NCI-H2107 treated with DMSO at 0.1 percent for 48 hours (cell line): ENCODE data around the gene FAM83F.

Experiments used
- DNase-seq: peaks from one replicate; lab custom pipeline; 2025; ENCODE audit not compliant: unreplicated experiment; lab: John Stamatoyannopoulos, UW

FAM83F gene

DNA sequence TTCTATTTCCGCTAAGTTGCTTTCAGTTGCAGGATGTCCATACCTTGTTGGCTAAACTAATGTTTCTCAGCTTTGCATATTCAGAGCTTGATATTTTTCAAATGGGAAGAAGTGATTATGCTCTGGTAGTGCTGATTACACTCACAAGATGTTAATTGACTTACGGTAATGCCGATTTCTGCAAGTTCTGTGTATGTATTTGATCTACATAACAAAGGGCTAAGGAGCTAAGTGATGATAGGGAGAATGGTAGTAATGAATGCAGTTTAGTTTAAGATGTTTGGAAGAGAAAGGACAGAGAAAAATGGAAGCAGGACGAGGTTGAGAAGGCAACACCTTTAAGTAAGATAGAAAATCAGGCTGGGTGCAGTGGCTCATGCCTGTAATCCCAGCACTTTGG, 61.4 kb downstream of the FAM83F start:
- no peak for DNase-seq

- DNase-seq = no peak
Observed at GRCh38 chr22:40056559-40056958, 61.8 kb downstream of the FAM83F start.

GRCh38 chr22:40057652-40058051, 62.9 kb downstream of the FAM83F start:
- no peak for DNase-seq

GRCh38 chr22:40058265-40058664, 63.5 kb downstream of the FAM83F start:
- no peak for DNase-seq

- DNase-seq = no peak
Observed at GRCh38 chr22:40065981-40066380, 71.2 kb downstream of the FAM83F start.

- no peak for DNase-seq
Observed at GRCh38 chr22:40067639-40068038, 72.9 kb downstream of the FAM83F start.

DNA sequence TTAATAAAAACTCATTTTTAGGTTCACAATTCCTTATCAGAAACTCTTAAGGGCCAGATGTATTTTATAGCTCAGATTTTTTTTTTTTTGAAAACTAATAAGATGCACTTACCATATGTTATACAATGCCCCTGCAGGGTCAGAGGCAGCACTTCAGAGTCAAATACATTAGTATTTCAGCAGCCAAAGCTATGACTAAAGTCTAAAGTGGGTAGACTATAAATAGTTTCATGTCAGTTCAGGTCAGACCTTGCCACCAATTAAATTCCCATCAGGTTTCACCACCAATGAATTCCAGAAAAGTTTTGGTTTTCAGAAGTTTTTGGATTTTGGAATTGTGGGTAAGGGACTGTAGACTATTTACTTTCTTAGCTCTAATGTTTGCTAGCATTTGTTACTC, 75.9 kb downstream of the FAM83F start:
- no peak for DNase-seq

- DNase-seq = no peak
Observed at GRCh38 chr22:40071720-40072119, 77.0 kb downstream of the FAM83F start.

GRCh38 chr22:40076702-40077645, 82.2 kb downstream of the FAM83F start:
- no peak for DNase-seq

GRCh38 chr22:40077646-40078016, 82.9 kb downstream of the FAM83F start:
- DNase-seq = no peak

GRCh38 chr22:40081662-40082061, 86.9 kb downstream of the FAM83F start:
- DNase-seq = no peak

- no peak for DNase-seq
Observed at GRCh38 chr22:40082184-40082583, 87.4 kb downstream of the FAM83F start.

- DNase-seq = no peak
Observed at GRCh38 chr22:40083794-40084193, 89.0 kb downstream of the FAM83F start.

- DNase-seq = no peak
Observed at GRCh38 chr22:40084246-40084645, 89.5 kb downstream of the FAM83F start.

- DNase-seq = no peak
Observed at GRCh38 chr22:40088818-40089217, 94.1 kb downstream of the FAM83F start.
